HepG2 (cell line): ENCODE data around the gene NT5C2. TPM values are rescaled to one million over a fixed set of nuclear protein-coding genes. Genes with fewer than 3 reads are reported as not detected.

Source experiments
- ARID5B ChIP-seq: IDR thresholded peaks from 2 replicates; pipeline ENCODE4 v1.4.0; 2020; ENCODE audit warnings: mild to moderate bottlenecking, missing genetic modification reagents
- DMAP1 ChIP-seq: IDR thresholded peaks from 2 replicates; pipeline ENCODE4 v1.6.1; 2016
- E2F5 ChIP-seq: sonication (generic); formaldehyde crosslinking; conservative IDR thresholded peaks from 2 replicates; pipeline ENCODE4 v1.4.0; 2020; ENCODE audit warnings: missing genetic modification reagents
- EP300 ChIP-seq, 3 experiments: sonication (generic) in 1 of 3; formaldehyde crosslinking in 1 of 3; IDR thresholded peaks; 2 replicates each; pipeline versions ENCODE4 v1.5.1 to v1.6.1; 2011 to 2020; ENCODE audit warnings: low read depth in 2 of 3, low read length in 2 of 3, borderline replicate concordance in 1 of 3, improper control_type of control experiment in 1 of 3, mild to moderate bottlenecking in 1 of 3, missing genetic modification reagents in 1 of 3, moderate library complexity in 1 of 3
- ERF ChIP-seq: IDR thresholded peaks from 2 replicates; pipeline ENCODE4 v1.6.1; 2018; ENCODE audit warnings: missing biosample characterization, missing genetic modification reagents
- HIVEP1 ChIP-seq: sonication (generic); formaldehyde crosslinking; IDR thresholded peaks from 2 replicates; pipeline ENCODE4 v1.4.0; 2020; ENCODE audit warnings: mild to moderate bottlenecking, missing genetic modification reagents
- KLF11 ChIP-seq: IDR thresholded peaks from 2 replicates; pipeline ENCODE4 v1.6.1; 2016; ENCODE audit warnings: missing compliant biosample characterization
- MIER2 ChIP-seq: IDR thresholded peaks from 2 replicates; pipeline ENCODE4 v1.6.1; 2016; ENCODE audit warnings: missing biosample characterization, missing genetic modification reagents
- PBX2 ChIP-seq: IDR thresholded peaks from 2 replicates; pipeline ENCODE4 v1.6.1; 2016; ENCODE audit warnings: control low read depth
- POGK ChIP-seq: sonication (generic); formaldehyde crosslinking; conservative IDR thresholded peaks from 2 replicates; pipeline ENCODE4 v1.8.0; 2022; ENCODE audit warnings: mild to moderate bottlenecking, moderate library complexity, missing genetic modification reagents
- SALL2 ChIP-seq: sonication (generic); formaldehyde crosslinking; IDR thresholded peaks from 2 replicates; pipeline ENCODE4 v1.8.1; 2023; ENCODE audit warnings: mild to moderate bottlenecking, missing genetic modification reagents, inconsistent platforms
- ZBTB2 ChIP-seq: sonication (generic); formaldehyde crosslinking; IDR thresholded peaks from 2 replicates; pipeline ENCODE4 v1.8.0; 2022; ENCODE audit warnings: low read depth, missing genetic modification reagents
- ZNF350 ChIP-seq: sonication (generic); formaldehyde crosslinking; IDR thresholded peaks from 2 replicates; pipeline ENCODE4 v1.4.0; 2020; ENCODE audit warnings: mild to moderate bottlenecking, low read depth, missing genetic modification reagents, borderline replicate concordance
- ZNF414 ChIP-seq: sonication (generic); formaldehyde crosslinking; IDR thresholded peaks from 2 replicates; pipeline ENCODE4 v1.5.0; 2020; ENCODE audit warnings: missing genetic modification reagents
- ZNF501 ChIP-seq: sonication (generic); formaldehyde crosslinking; IDR thresholded peaks from 2 replicates; pipeline ENCODE4 v1.5.1; 2020; ENCODE audit warnings: mild to moderate bottlenecking, moderate library complexity, missing genetic modification reagents
- ZNF615 ChIP-seq: sonication (generic); formaldehyde crosslinking; IDR thresholded peaks from 2 replicates; pipeline ENCODE4 v1.5.0; 2020; ENCODE audit warnings: mild to moderate bottlenecking, missing genetic modification reagents, borderline replicate concordance
- ZNF724P ChIP-seq: sonication (generic); formaldehyde crosslinking; IDR thresholded peaks from 2 replicates; pipeline ENCODE4 v1.8.0; 2022; ENCODE audit warnings: missing genetic modification reagents, borderline replicate concordance
- ZSCAN20 ChIP-seq: sonication (generic); formaldehyde crosslinking; IDR thresholded peaks from 2 replicates; pipeline ENCODE4 v1.4.0; 2020; ENCODE audit warnings: missing genetic modification reagents, mild to moderate bottlenecking, borderline replicate concordance
- polyA plus RNA-seq, 8 experiments: library from polyadenylated mRNA; depleted of rRNA in 3 of 8; stranded (reverse) in 7 of 8; unstranded in 1 of 8; fragments of >200 nt; fragmentation: Illumina TruSeq in 4 of 8; extraction: Trizol in 4 of 8; gene quantifications; 2 replicates each; pipeline versions ENCODE4 v1.2.1 to v1.2.3, GENCODE V29; 2011 to 2016; ENCODE audit warnings: low read depth in 4 of 8, missing spikeins in 1 of 8, mixed read lengths in 1 of 8; ENCODE audit not compliant: insufficient read depth in 1 of 8
- total RNA-seq, 5 experiments: library from RNA; depleted of rRNA; stranded (reverse); fragments of >200 nt; fragmentation: Illumina TruSeq; extraction: Trizol; gene quantifications; 2 replicates each; pipeline ENCODE4 v1.2.3, GENCODE V29; 2016; ENCODE audit warnings: low read depth in 1 of 5

The NT5C2 gene
- total and polyA plus RNA-seq, 2 of the 13 experiments (the other 11 are each of a cell fraction or from before 2014, with no cell fraction given): 40.6 to 55.2 TPM

- TF ChIP-seq ZNF350 (no peak), ZNF615 (CRISPR knock-in tag) (no peak), ZNF414 (CRISPR knock-in tag) (no peak), EP300 (IDR thresholded peaks at IDR 0.05; ENCODE audit: low read depth in 2 of 2, low read length in 2 of 2) (peak in 1 of 2 experiments; percentile 79; a peak in 2 of 4 replicates), EP300 (CRISPR knock-in tag; IDR thresholded peaks at IDR 0.05; ENCODE audit: borderline replicate concordance) (peak; percentile 37; the same call in 1 of the 2 replicates), ZNF724P (CRISPR knock-in tag) (no peak), HIVEP1 (no peak), ZSCAN20 (CRISPR knock-in tag) (no peak), MIER2 (no peak), E2F5 (CRISPR knock-in tag) (no peak), PBX2 (CRISPR knock-in tag) (no peak), DMAP1 (CRISPR knock-in tag) (peak; percentile 37; the same call in 1 of the 2 replicates), SALL2 (no peak), ARID5B (CRISPR knock-in tag) (peak; percentile 92), ZNF501 (CRISPR knock-in tag) (no peak), POGK (no peak), KLF11 (CRISPR knock-in tag) (no peak), ZBTB2 (CRISPR knock-in tag) (no peak), ERF (CRISPR knock-in tag) (peak; percentile 58; the same call in 1 of the 2 replicates)
Observed at GRCh38 chr10:103120977-103121735, 71.9 kb downstream of the NT5C2 start (continued).
